Erythroblast (primary cell): ENCODE results near the gene KRTAP12-1.

ENCODE experiments used
- GATA1 ChIP-seq: IDR thresholded peaks from 2 replicates; pipeline ENCODE4 v1.6.1; 2011; ENCODE audit warnings: low read depth, mild to moderate bottlenecking, control low read depth, low read length, moderate library complexity
- POLR2A ChIP-seq: IDR thresholded peaks from 2 replicates; pipeline ENCODE4 v1.6.1; 2011; ENCODE audit warnings: mild to moderate bottlenecking, low read length

- TF ChIP-seq POLR2A (no peak), GATA1 (no peak)
Observed at GRCh38 chr21:44709426-44710293, 27.7 kb upstream of the KRTAP12-1 start.
